HG03064 (cell line): ENCODE results near the gene TH.

Source experiments
- ATAC-seq: cut with Tn5 transposase; IDR thresholded peaks from one replicate; pipeline ENCODE4 v1.9.1; 2021; ENCODE audit warnings: low read depth; ENCODE audit not compliant: unreplicated experiment

TH gene

DNA sequence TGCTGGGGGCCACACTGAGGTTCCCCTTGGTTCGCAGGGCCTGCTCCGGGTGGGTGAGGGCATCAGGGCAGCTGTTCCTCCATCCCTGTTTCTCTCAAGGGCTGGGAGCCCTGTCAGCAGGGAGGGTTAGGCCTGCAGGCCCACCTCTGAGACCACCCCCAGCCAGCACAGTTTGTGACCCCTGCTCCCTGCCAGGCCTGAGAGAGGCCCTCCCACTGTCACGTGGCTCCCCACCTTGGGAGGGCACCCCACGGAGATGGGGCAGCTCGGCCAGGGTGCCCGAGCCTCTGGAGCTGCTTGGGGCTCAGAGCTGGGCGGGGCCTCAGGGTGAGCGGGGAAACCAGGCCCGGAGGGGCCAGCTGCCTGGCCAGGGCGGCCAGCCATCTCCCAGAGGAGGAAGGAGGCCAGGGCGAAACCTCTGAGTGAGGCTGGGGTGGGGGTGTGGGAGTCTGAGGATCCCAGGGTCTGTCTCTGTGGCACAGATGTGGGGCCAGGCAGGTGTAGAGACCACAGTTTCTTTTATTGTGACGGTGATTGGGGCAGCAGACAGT lies 8.1 kb downstream of the TH start:
- ATAC-seq: no peak

- no peak for ATAC-seq
Measured at GRCh38 chr11:2160736-2161259, 10.8 kb downstream of the TH start, which contains the start of gene INS. TSS of gene INS (minus strand) at chr11:2161209. CDS start at chr11:2160971, 238 bp downstream.

- ATAC-seq: no peak
Measured at GRCh38 chr11:2159536-2160413, 11.8 kb downstream of the TH start.

- no peak for ATAC-seq
Measured at GRCh38 chr11:2158966-2159365, 12.6 kb downstream of the TH start.

DNA sequence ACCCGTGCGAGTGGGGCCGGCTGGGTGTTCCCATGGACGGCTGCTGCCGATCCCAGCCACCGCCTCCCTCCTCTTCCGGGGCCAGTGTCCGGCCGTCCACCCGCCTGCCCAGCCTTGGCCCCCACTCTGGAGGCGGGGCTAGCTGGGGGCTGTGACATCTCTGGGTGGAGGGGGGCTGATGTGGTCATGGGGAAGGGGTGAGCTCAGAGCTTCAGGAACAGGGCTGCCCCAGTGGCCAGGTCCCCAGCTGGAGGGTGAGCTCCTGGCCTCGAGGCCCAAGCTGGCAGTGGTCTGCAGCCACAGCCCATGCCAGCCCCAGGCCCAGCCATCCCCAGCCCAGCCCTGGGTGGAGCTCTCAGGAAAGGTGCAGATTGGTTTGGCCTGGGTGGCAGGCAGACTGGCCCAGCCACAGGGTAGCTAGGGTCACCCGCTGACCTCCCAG lies 13.3 kb downstream of the TH start:
- no peak for ATAC-seq

DNA sequence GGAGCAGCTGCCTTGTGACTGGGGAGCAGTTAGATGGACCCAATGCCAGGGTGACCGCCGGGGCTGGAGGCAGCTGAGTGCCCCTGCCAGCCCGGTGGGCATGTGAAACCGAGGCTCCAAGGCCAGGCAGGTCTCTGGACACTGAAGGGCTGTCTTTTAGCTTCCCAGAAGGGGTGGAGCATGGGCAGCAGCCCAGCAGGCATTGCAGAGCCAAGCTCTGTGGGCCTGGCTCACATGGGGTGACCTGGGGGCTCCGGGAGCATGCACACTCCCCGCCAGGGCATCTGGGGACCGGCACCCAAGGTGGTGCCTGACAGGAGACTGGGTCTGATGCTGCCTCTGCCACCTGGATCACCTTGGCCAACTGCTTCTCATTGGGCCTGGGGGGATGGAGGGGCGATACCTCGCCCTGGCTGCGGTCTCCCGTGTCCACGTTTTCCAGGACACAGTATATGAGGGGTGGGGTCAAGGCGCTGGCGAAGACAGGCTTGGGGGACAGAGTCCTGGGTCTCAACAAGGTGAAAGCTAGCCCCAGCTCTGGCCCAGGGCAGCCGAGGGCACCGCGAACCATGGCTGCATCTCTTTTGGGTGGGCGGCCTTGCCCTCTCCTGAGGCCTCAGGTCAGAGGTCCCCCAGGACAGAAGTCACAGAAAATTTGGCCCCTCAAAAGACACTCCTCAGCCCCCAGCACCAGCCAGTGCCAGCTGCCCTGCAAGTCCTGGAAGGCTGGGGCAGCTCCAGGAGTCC lies 14.1 kb downstream of the TH start:
- no peak for ATAC-seq

DNA sequence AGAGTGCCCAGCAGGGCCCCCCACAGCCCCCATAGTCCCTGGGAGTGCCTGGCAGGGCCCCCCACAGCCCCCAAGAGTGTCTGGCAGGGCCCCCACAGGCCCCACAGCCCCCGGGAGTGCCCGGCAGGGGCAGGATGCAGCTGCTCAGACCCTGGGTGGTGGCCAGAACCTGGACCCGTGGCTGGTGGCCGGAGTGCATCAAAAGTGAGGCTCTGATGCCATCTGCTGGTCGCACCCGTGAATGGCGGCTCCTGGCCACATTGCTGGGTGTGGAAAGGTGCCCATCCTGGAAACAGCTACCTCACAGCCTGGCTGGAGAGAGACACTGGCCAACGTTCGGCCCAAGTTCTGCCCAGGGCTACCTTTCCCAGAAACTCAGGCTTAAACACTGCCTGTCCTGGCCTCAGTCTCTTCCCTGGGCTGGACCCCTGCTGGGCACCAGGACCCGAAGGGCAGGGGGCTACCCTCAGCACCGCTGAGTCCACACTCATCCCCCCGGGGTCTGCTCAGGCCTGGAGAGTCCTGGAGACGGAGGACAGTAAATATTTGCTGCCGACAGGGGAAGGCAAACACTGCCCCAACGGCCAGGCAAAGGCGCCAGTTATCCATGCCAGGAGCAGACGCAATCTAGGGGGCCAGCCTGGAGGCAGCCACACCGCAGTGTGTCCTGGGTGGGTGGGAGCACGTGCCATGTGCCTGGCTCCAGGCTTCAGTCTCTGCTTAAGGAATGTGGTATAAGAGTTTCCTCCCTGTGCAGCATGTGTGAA lies 15.0 kb downstream of the TH start:
- no peak for ATAC-seq

DNA sequence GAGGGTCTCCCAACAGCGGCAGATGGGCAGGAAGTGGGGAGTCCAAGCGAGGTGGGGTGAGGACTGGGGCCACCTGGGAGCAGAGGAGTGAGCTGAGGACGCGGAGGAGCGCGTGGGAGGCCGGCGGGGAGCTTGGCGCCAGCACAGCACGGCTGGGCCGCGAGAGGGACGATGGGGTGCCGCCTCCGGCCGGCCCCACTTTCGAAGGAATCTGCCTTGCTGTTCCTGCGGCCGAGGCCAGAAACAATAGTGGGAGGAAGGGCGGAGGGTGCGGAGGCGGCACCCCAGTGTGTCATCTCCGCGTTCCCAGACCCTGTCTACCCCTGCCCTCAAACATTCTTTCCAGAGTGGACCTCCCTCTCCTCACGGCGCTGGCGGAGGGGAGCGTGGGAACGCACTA lies 16.1 kb downstream of the TH start:
- ATAC-seq: no peak

DNA sequence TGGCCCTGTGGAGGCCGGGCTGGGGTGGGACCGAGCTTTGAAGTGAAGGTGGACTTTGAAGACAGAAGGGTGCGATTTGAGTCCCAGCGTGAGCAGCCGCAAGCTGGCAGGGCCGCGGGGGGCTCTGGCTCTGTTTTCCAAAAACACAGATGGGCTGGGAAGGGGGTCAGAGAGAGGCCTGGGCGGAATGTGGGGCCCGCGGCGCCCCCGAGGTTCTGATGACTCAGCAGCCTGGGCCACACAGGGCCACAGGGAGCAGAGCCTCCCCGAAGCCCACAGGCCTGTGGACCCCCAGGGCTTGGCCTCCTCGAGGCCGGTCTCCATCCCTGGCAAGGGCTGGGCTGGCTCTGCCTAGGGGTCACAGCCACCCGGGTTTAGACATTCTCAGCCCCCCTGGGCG lies 16.7 kb downstream of the TH start:
- ATAC-seq: no peak

DNA sequence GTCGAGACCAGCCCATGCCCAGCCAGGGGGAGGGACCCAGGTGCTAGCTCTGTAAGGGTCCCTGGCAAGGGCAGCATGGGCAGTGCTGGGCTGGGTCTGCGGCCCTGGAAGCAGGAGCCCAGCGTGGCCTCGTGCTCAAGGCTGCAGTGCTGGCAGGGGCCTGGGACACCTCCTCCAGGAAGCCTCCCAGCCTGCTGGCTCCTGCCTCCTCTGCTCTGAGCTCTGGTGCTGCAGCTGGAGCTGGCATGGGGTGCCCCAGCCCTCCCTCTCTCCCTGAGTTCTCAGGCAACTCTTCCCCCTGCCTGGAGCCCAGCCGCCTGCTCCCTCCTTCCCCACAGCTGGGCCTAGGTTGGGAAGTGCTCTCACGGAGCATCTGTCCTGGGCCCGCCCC lies 17.4 kb downstream of the TH start:
- ATAC-seq: no peak

DNA sequence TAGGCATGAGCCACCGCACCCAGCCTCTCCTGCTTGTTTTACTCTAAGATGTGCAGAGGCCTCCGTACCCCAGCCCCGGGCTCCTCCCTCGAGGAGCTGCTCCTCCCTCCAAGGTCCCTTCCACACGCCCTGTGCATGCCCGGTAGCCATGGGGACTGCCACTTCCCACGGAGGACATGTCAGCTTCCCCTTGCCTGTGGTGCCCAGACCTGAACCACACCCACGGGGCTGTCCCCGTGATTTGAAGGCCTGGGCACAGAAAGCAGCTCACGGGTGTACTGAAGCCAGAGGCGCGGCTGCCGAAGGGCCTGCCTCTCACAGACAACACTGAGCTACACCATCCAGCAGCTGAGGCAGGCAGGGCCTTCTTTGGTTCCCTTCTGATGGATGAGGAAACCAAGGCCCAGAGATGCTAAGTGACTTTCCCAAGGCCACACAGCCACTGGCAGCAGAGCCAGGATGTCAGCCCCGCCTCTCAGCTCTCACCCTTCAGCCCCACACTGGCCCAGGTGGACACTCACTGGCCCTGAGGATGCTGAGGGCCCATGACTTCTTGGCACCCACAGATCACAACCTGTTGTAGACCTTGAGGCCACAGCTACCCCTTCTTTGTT lies 17.9 kb downstream of the TH start:
- no peak for ATAC-seq

- ATAC-seq: no peak
Measured at GRCh38 chr11:2151500-2152257, 19.9 kb downstream of the TH start.

DNA sequence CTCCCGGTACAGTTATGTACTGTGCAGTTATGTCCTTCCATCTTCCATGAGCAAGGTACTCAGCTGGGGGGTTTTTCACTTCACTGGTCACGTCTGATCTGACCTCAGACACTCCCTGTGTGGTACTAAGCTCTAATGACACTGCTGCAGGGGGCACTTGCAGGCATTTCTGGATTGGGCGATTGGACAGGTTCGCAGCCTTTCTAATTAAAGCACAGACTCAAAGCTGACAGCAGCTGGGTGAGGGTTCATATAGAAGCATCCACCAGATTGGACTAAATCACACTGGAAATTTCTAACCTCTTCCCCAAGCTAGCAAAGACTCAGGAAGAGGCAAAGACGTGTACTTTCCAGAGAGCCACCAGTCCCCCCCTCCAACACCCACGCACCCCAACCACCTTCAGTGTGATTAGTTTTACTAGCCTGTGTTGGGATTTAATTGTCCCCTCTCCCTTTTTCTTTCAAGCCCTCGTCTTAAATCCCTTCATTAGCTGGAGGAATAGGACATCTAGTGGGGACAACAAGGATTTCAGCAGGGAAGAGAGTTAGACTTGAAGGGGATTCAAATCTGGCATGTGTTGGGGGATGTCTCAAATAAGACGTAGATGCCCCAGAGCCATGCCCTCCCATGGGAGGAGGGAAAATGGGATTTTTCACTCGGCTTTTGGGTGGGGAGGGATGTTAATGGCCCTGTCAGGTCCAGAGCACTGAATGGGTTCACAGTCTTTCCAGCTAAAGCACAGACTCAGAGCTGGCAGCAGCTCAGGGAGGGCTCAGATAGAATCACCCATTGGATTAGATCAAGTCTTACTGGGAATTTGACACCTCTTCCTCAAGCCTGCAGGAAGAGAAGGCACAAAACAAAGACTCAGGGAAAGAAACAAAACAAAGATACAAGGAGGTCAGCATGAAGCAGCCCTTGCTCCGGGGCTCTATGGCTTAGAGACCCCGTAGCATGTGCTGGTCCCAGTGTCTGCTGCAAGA lies 21.5 kb downstream of the TH start:
- ATAC-seq: no peak

GRCh38 chr11:2149460-2149859 lies 22.2 kb downstream of the TH start:
- no peak for ATAC-seq

DNA sequence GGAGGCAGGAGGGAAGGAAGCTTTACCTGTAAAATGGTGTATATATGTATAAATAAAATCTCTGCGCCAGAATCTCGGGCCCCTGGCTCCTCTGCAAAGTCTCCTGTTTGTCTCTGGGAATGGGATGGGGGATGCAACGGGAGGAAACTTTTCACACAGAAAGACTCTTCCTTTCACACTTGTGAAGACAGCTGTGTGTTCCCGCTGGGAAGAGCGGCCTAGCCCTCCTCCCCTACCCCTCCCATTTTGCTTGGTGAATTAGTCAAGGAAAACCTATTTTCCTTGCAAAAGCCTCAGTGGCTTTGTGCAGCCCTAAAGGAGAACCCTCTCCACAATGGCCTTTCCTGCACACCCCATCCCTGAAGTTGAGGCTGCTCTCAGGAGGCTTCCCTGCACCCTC lies 23.0 kb downstream of the TH start:
- no peak for ATAC-seq

DNA sequence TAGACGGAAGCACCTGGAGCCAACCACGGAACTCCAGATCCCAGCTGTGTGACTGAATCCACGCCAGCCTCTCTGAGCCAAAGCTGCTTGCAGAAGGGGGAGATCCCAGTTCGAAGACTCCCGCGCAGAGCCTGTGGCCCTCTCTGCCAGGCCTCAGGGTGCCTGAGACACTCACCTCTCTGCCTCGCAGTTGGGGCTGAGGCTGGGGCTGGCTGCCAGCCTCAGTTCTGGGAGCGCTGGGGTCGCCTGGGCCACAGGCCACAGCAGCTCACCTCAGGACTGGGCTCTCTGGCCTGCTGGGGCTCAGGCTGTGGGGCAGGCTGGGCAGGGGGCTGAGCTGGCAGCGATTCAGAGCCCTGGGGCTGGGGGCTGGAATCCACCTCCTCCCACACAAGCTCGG lies 24.2 kb downstream of the TH start:
- ATAC-seq: no peak

- no peak for ATAC-seq
Measured at GRCh38 chr11:2146051-2146450, 25.6 kb downstream of the TH start.

GRCh38 chr11:2144544-2145248 lies 26.9 kb downstream of the TH start:
- ATAC-seq: no peak
